HepG2 (cell line): ENCODE data around the gene STYXL1. TPM values are rescaled to one million over a fixed set of nuclear protein-coding genes. Genes with fewer than 3 reads are reported as not detected.

Experiments
- ADNP ChIP-seq: sonication (generic); formaldehyde crosslinking; IDR thresholded peaks from 2 replicates; pipeline ENCODE4 v1.4.0; 2020; ENCODE audit warnings: missing genetic modification reagents
- CEBPB ChIP-seq: IDR thresholded peaks from 2 replicates; pipeline ENCODE4 v1.6.1; 2011; ENCODE audit warnings: low read depth, low read length, improper control_type of control experiment, borderline replicate concordance
- IRF2 ChIP-seq: IDR thresholded peaks from 2 replicates; pipeline ENCODE4 v1.6.1; 2018; ENCODE audit warnings: missing genetic modification reagents, missing compliant biosample characterization
- JUN ChIP-seq: sonication (generic); formaldehyde crosslinking; IDR thresholded peaks from 2 replicates; pipeline ENCODE4 v1.4.0; 2020; ENCODE audit warnings: mild to moderate bottlenecking, missing genetic modification reagents
- KLF11 ChIP-seq: IDR thresholded peaks from 2 replicates; pipeline ENCODE4 v1.6.1; 2016; ENCODE audit warnings: missing compliant biosample characterization
- NR1H2 ChIP-seq: sonication (generic); formaldehyde crosslinking; IDR thresholded peaks from 2 replicates; pipeline ENCODE4 v1.8.1; 2022; ENCODE audit warnings: low read depth, missing genetic modification reagents, borderline replicate concordance
- RARA ChIP-seq: IDR thresholded peaks from 2 replicates; pipeline ENCODE4 v1.6.1; 2016; ENCODE audit warnings: missing genetic modification reagents, missing compliant biosample characterization
- RELA ChIP-seq: sonication (generic); formaldehyde crosslinking; IDR thresholded peaks from 2 replicates; pipeline ENCODE4 v1.4.0; 2020; ENCODE audit warnings: missing genetic modification reagents
- SETDB1 ChIP-seq: sonication (generic); formaldehyde crosslinking; IDR thresholded peaks from 2 replicates; pipeline ENCODE4 v1.5.1; 2020; ENCODE audit warnings: missing genetic modification reagents, mild to moderate bottlenecking, borderline replicate concordance
- STAG1 ChIP-seq: sonication (generic); formaldehyde crosslinking; IDR thresholded peaks from 2 replicates; pipeline ENCODE4 v1.4.0; 2020; ENCODE audit warnings: missing genetic modification reagents
- TBX2 ChIP-seq: sonication (generic); formaldehyde crosslinking; IDR thresholded peaks from 2 replicates; pipeline ENCODE4 v1.5.0; 2020; ENCODE audit warnings: missing genetic modification reagents, mild to moderate bottlenecking, borderline replicate concordance
- ZKSCAN5 ChIP-seq: sonication (generic); formaldehyde crosslinking; IDR thresholded peaks from 2 replicates; pipeline ENCODE4 v1.5.1; 2020; ENCODE audit warnings: mild to moderate bottlenecking, missing genetic modification reagents
- ZNF432 ChIP-seq: sonication (generic); formaldehyde crosslinking; IDR thresholded peaks from 2 replicates; pipeline ENCODE4 v1.5.0; 2020; ENCODE audit warnings: missing genetic modification reagents, mild to moderate bottlenecking, borderline replicate concordance
- ZNF44 ChIP-seq: sonication (generic); formaldehyde crosslinking; IDR thresholded peaks from 2 replicates; pipeline ENCODE4 v1.5.1; 2020; ENCODE audit warnings: mild to moderate bottlenecking, missing genetic modification reagents
- ZNF460 ChIP-seq: sonication (generic); formaldehyde crosslinking; IDR thresholded peaks from 2 replicates; pipeline ENCODE4 v1.5.1; 2020; ENCODE audit warnings: missing genetic modification reagents, mild to moderate bottlenecking, borderline replicate concordance
- ZNF567 ChIP-seq: sonication (generic); formaldehyde crosslinking; IDR thresholded peaks from 2 replicates; pipeline ENCODE4 v1.8.1; 2023; ENCODE audit warnings: mild to moderate bottlenecking, missing genetic modification reagents, borderline replicate concordance
- ZNF775 ChIP-seq: sonication (generic); formaldehyde crosslinking; IDR thresholded peaks from 2 replicates; pipeline ENCODE4 v1.4.0; 2020; ENCODE audit warnings: missing genetic modification reagents, mild to moderate bottlenecking, moderate library complexity, borderline replicate concordance
- ZSCAN22 ChIP-seq: sonication (generic); formaldehyde crosslinking; IDR thresholded peaks from 2 replicates; pipeline ENCODE4 v1.4.0; 2020; ENCODE audit warnings: mild to moderate bottlenecking, missing genetic modification reagents
- polyA plus RNA-seq, 8 experiments: library from polyadenylated mRNA; depleted of rRNA in 3 of 8; stranded (reverse) in 7 of 8; unstranded in 1 of 8; fragments of >200 nt; fragmentation: Illumina TruSeq in 4 of 8; extraction: Trizol in 4 of 8; gene quantifications; 2 replicates each; pipeline versions ENCODE4 v1.2.1 to v1.2.3, GENCODE V29; 2011 to 2016; ENCODE audit warnings: low read depth in 4 of 8, missing spikeins in 1 of 8, mixed read lengths in 1 of 8; ENCODE audit not compliant: insufficient read depth in 1 of 8
- total RNA-seq, 5 experiments: library from RNA; depleted of rRNA; stranded (reverse); fragments of >200 nt; fragmentation: Illumina TruSeq; extraction: Trizol; gene quantifications; 2 replicates each; pipeline ENCODE4 v1.2.3, GENCODE V29; 2016; ENCODE audit warnings: low read depth in 1 of 5
- TF ChIP-seq, protein P1 (sequence below): sonication (generic); formaldehyde crosslinking; IDR thresholded peaks from 2 replicates; pipeline ENCODE4 v1.4.0; 2020; ENCODE audit warnings: missing genetic modification reagents, borderline replicate concordance
- TF ChIP-seq, protein P2 (sequence below): sonication (generic); formaldehyde crosslinking; IDR thresholded peaks from 2 replicates; pipeline ENCODE4 v1.5.1; 2020; ENCODE audit warnings: missing genetic modification reagents, mild to moderate bottlenecking, borderline replicate concordance
- TF ChIP-seq, protein P3 (sequence below): sonication (generic); formaldehyde crosslinking; conservative IDR thresholded peaks from 2 replicates; pipeline ENCODE4 v1.8.1; 2023; ENCODE audit warnings: missing genetic modification reagents
- TF ChIP-seq, protein P4 (sequence below): sonication (generic); formaldehyde crosslinking; IDR thresholded peaks from 2 replicates; pipeline ENCODE4 v1.5.1; 2020; ENCODE audit warnings: mild to moderate bottlenecking, missing genetic modification reagents

Gene STYXL1
- total and polyA plus RNA-seq, 2 of the 13 experiments (the other 11 are each of a cell fraction or from before 2014, with no cell fraction given) = 23.9 to 38.3 TPM

DNA sequence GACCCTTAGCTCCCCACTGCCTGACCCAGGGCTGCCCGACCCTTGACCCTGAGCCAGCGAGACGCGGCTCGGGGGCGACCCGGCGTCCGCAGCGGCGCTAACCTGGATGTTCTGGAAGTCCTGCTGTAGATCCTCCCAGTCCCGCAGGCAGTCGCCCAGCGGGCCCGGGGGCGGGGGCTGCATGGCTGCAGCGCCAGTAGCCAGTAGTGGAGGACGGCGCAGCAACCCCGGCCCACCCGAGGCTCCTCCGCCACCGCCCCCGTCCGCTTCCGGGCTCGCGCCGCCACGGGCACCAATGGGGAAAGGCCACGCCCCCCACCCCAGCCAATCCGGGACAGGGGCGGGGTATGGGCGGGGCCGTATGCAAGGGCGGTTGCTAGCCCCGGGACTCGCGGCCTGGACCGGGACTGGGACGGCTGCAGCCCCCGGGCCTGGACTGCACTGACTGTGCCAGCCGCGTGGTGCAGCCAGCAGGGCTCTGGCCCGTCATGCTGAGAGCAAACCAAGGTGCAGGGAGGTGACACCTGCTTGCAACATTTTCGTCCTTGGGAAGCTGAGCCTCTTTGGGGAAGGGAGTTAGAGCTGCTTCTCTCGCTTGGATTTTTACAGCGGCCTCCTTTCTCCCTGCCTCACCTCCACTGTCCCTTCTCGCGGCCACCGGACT lies 53.3 kb downstream of the STYXL1 start, which contains the start of gene TMEM120A (continued):
- TF ChIP-seq RELA (CRISPR knock-in tag) (no peak), CEBPB (peak; percentile 79; the same call in 1 of the 2 replicates), ZNF775 (no peak), ZNF432 (no peak), ZNF460 (CRISPR knock-in tag) (peak; percentile 21; the same call in 1 of the 2 replicates), STAG1 (CRISPR knock-in tag) (peak; percentile 8), NR1H2 (CRISPR knock-in tag) (no peak), ZNF567 (no peak), SETDB1 (CRISPR knock-in tag) (no peak), ZNF44 (CRISPR knock-in tag) (0 out of 2 replicates have a peak, but pooled peaks have one; percentile 70), TBX2 (peak; percentile 52; the same call in 1 of the 2 replicates), IRF2 (peak; percentile 82; the same call in 1 of the 2 replicates), ADNP (peak; percentile 89), ZSCAN22 (CRISPR knock-in tag) (no peak), ZKSCAN5 (CRISPR knock-in tag) (no peak; the same call in 1 of the 2 replicates), RARA (CRISPR knock-in tag) (0 out of 2 replicates have a peak, but pooled peaks have one; percentile 4), KLF11 (CRISPR knock-in tag) (no peak), JUN (CRISPR knock-in tag) (no peak)
- TF ChIP-seq, protein P1, sequence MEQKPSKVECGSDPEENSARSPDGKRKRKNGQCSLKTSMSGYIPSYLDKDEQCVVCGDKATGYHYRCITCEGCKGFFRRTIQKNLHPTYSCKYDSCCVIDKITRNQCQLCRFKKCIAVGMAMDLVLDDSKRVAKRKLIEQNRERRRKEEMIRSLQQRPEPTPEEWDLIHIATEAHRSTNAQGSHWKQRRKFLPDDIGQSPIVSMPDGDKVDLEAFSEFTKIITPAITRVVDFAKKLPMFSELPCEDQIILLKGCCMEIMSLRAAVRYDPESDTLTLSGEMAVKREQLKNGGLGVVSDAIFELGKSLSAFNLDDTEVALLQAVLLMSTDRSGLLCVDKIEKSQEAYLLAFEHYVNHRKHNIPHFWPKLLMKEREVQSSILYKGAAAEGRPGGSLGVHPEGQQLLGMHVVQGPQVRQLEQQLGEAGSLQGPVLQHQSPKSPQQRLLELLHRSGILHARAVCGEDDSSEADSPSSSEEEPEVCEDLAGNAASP (CRISPR knock-in tag) = peak; percentile 22; the same call in 1 of the 2 replicates
- TF ChIP-seq, protein P2, sequence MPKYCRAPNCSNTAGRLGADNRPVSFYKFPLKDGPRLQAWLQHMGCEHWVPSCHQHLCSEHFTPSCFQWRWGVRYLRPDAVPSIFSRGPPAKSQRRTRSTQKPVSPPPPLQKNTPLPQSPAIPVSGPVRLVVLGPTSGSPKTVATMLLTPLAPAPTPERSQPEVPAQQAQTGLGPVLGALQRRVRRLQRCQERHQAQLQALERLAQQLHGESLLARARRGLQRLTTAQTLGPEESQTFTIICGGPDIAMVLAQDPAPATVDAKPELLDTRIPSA (CRISPR knock-in tag) = 0 out of 2 replicates have a peak, but pooled peaks have one; percentile 82
- TF ChIP-seq, protein P3, sequence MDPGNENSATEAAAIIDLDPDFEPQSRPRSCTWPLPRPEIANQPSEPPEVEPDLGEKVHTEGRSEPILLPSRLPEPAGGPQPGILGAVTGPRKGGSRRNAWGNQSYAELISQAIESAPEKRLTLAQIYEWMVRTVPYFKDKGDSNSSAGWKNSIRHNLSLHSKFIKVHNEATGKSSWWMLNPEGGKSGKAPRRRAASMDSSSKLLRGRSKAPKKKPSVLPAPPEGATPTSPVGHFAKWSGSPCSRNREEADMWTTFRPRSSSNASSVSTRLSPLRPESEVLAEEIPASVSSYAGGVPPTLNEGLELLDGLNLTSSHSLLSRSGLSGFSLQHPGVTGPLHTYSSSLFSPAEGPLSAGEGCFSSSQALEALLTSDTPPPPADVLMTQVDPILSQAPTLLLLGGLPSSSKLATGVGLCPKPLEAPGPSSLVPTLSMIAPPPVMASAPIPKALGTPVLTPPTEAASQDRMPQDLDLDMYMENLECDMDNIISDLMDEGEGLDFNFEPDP (CRISPR knock-in tag) = no peak
- TF ChIP-seq, protein P4, sequence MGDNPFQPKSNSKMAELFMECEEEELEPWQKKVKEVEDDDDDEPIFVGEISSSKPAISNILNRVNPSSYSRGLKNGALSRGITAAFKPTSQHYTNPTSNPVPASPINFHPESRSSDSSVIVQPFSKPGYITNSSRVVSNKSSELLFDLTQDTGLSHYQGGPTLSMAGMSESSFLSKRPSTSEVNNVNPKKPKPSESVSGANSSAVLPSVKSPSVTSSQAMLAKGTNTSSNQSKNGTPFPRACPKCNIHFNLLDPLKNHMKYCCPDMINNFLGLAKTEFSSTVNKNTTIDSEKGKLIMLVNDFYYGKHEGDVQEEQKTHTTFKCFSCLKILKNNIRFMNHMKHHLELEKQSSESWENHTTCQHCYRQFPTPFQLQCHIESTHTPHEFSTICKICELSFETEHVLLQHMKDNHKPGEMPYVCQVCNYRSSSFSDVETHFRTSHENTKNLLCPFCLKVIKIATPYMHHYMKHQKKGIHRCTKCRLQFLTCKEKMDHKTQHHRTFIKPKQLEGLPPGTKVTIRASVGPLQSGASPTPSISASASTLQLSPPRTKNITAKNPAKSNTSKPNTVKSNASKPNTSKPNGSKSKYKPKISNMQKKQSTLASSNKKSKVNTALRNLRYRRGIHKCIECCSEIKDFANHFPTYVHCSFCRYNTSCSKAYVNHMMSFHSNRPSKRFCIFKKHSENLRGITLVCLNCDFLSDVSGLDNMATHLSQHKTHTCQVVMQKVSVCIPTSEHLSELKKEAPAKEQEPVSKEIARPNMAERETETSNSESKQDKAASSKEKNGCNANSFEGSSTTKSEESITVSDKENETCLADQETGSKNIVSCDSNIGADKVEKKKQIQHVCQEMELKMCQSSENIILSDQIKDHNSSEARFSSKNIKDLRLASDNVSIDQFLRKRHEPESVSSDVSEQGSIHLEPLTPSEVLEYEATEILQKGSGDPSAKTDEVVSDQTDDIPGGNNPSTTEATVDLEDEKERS (CRISPR knock-in tag) = no peak
